Stimulated activated CD8-positive, alpha-beta memory T cell treated with anti-CD3 and anti-CD28 coated beads, Interleukin-12 subunit alpha, Interleukin-12 subunit beta, amount 100 ng/mL, for 1 hour (primary cell): ENCODE measurements around the gene CLIP2.
"Not testable (repeated sequence)": the region's sequence is repeated elsewhere in the genome, so short reads cannot be mapped to it uniquely, and the experiment has no call there.

Source experiments
- DNase-seq: peaks from one replicate; pipeline ENCODE4 v3.0.0-alpha.2; 2020; ENCODE audit warnings: low read depth

The CLIP2 gene

DNA sequence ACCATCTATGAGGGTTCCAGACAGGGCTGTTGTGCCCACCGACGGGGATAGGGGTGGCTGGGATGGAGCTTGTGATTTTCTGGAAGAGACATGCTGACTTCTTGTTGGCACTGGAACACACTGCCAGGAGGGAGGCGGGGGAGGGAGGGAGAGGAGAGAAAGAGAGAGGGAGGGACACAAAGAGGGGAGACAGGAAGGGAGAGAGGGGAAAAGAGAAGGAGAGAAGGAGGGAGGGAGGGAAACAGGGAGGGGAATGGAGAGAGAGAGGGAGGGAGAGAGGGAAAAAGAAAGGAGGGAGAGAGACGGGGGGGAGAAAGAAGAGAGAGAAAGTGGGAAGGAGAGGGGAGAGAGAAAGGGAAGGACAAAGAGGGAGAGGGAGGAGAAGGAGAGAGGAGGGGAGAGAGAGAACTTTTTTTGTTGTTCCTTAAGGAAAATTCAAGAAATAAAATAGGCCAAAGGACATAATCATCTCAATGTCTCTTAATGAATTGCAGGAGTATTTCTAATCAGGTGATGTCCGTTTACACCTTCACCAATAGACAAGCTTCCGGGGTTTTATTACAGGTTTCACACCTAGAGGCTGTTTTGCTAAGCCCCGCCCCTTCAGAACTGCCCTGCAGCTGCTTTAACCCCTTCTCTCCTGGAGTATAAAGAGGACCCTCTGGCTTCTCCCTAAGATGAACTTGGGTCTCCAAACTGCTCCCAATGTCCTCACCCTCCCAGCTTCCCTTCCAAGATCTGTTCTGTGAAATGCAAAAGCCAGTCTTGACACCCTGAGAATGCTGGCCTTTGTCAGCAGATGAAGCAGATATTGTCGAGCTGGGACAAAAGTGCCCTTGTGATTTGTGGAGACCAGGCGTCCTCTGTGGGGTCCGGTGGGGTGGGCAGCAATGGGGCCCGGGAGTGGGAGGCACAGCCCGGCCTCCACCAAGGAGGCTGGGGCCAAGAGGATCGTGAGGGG is 82.5 kb downstream of the CLIP2 start:
- no peak for DNase-seq

DNA sequence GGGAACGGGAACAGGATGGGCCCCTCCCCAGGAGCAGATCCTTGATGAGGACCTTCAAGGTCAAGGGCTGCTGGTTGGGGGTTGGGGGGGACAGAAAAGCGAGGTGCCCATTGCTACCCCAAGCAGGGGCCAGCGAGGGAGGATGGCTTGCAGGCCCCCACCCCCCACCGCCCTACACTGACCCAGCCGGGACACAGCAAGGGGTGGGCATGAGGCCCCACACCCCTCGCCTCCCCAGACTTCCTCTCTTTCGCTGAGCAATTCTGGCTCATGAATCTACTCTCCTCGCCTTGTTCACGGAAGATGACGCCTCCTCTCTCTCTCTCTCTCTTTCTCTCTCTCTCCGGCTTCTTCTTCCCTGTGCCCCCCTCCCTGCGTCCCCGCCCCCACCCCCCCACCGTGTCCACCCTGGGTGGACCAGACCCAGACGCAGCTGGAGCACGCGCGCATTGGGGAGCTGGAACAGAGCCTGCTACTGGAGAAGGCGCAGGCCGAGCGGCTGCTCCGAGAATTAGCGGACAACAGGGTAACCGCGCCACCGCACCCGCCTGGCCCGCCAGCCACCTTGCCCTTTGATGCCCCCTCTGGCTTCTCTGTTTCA is 83.4 kb downstream of the CLIP2 start:
- DNase-seq: no peak

DNA sequence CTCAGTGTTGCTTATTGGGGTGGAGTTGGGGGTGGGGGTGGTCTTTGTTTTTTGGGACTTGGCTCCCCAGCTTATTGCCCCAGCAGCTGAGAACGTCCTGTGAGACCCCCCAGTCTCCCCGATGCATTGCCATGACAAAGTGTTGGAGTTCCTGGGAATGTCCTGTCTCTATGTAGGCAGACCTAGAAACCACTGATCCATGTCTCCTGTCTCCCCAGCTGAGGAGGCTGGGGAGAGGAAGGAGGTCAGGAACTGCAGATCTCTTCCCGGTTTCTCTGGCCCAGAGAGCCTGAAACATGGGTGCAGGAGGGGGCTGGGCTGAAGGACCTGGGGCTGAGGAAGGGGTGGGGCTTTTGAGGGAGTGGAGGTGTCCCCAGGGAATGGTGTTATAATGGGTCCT is 84.3 kb downstream of the CLIP2 start:
- no peak for DNase-seq

DNA sequence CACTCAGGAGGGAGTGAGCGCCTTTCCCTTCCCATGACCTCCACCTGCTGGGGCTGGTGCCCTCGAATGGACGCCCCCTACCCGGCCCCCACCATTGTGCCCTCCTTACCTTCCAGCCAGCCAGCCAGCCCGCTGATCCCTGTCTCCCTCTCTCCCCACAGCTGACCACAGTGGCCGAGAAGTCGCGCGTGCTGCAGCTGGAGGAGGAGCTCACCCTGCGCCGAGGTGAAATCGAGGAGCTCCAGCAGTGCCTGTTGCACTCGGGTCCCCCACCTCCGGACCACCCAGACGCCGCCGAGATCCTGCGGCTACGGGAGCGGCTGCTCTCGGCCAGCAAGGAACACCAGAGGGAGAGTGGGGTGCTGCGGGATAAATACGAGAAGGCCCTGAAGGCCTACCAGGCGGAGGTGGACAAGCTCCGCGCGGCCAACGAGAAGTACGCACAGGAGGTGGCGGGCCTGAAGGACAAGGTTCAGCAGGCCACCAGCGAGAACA is 86.6 kb downstream of the CLIP2 start:
- no peak for DNase-seq

DNA sequence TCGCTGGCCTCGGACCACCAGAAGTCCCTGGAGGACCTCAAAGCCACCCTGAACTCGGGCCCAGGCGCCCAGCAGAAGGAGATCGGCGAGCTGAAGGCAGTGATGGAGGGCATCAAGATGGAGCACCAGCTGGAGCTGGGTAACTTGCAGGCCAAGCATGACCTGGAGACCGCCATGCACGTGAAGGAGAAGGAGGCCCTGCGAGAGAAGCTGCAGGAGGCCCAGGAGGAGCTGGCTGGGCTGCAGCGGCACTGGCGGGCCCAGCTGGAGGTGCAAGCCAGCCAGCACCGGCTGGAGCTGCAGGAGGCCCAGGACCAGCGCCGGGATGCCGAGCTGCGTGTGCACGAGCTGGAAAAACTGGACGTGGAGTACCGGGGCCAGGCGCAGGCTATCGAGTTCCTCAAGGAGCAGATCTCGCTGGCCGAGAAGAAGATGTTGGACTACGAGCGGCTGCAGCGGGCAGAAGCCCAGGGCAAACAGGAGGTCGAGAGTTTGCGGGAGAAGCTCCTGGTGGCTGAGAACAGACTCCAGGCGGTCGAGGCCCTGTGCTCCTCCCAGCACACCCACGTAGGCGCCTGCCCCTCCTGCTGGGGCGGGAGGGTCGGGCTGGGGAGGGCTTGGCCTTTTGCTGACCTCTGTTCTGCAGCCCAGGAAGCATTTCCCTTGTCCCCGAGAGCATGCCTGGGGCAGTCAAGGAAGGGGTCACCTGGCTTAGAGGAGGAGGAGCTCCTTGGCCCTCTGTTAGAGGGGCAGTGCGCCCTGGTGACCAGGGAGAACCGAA is 87.2 kb downstream of the CLIP2 start:
- no peak for DNase-seq

DNA sequence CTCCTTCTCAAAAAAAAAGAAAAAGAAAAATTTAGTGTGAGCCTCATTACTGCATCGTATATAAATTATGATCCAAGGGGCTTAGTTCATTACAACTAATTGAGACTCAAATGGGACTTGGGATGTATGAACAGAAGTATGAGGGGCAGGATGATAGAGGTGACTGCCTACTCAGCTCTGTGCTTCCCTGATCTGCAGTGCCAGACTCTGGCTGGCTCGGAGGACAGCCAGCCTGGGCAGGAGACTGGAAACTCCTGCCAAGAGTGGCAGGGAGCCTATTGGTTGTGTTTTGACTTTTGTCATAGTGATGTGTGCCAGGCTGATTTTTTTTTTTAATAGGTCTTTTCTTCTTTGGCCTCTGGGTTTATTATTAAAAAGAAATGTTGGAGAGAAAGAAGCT is 90.7 kb downstream of the CLIP2 start:
- no peak for DNase-seq

DNA sequence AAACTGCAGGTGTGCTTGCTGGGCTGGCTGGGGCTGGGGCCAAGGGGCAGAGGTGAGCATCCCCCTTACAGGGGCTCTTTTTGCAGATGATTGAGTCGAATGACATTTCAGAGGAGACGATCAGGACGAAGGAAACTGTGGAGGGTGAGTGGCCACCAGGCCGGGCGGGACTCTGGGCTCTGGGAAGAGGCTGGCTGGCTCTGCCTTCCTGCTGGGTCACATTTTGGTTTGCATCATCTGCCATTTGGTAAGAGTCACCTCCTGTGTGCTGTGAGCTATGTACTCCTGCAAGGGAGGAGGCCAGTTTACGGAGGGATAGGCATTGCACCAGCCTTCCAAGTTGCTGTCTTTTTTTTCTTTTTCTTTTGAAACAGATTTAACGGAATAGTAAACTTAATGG is 91.5 kb downstream of the CLIP2 start:
- no peak for DNase-seq

DNA sequence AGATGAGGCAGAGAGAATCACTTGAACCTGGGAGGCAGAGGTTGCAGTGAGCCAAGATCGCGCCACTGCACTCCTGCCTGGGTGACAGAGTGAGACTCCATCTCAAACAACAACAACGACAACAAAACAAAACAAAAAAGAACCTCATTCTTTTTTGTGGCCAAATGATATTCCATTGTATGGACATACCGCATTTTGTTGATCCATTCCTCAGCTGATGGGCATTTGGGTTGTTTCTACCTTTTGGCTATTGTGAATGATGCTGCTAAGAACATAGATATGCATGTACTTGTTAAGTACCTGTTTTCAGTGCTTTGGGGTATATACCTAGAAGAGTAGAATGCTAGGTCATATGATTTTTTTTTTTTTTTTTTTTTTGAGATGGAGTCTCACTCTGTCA is 94.9 kb downstream of the CLIP2 start:
- DNase-seq: not testable (repeated sequence)

DNA sequence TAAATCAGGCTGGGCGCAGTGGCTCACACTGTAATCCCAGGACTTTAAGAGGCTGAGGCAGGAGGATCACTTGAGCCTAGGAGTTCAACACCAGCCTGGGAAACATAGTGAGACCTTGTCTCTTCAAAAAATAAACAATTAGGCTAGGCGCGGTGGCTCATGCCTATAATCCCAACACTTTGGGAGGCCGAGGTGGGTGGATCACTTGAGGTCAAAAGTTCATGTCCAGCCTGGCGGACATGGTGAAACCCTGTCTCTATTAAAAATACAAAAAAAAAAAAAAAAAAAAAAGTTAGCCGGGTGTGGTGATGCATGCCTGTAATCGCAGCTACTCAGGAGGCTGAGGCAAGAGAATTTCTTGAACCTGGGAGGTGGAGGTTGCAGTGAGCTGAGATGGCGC is 95.6 kb downstream of the CLIP2 start:
- not testable (repeated sequence) for DNase-seq

DNA sequence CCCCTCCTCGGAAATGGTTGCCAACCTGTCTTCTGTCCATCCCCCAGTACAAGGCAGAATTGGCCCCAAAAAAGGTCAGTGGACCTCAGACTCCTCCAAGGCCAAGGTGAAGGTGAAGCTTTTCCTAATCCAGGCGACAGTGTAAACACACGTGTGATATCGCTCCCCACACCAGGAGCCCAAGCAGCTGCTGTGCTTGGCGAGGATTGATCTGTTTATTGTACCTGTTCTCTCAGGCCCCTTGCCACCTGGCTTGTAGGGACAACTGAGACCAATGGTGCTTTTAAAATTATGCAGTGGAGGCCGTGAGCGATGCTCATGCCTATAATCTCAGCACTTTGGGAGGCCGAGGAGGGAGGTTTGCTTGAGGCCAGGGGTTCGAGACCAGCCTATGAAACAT is 98.4 kb downstream of the CLIP2 start:
- no peak for DNase-seq

DNA sequence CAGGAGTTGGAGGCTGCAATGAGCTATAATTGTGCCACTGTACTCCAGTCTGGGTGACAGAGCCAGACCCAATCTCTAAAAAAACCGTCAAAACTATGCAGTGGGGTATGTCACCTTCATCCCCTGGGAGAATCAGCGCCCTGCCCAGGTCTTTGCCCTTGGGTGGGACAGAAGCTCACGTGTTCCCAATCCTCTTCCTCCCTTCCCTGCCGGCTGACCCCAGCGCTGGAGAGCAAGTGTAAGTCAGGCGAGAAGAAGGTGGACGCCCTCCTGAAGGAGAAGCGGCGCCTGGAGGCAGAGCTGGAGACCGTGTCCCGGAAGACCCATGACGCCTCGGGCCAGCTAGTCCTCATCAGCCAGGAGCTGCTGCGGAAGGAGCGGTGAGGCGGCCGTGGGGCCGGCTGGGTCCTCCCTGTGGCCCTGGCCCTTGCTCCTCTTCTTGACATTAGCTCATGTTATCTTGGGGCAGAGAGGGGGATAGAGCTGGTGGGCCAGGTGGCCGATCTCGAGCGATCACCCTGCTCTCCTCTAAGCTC is 99.7 kb downstream of the CLIP2 start:
- DNase-seq: no peak

DNA sequence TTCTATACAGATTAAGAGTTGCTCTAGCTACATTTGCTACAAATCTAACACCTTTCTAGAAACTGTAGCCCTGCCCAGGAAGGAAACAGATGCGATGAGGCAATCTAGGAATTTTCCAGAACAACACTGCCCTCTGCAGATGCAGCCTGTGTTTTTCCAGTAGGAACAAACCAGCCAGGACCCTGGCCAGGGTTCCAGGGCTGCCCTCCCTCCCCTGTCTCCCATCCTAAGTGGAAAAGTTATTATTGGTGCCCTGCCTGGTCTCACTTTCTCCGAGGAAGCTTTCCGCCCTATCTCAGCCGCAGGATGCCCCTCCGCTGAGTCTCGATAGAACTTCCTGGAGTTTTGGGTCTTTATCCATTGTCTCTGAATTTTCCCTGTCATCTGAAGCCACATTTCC is 104.5 kb downstream of the CLIP2 start:
- DNase-seq: not testable (repeated sequence)

DNA sequence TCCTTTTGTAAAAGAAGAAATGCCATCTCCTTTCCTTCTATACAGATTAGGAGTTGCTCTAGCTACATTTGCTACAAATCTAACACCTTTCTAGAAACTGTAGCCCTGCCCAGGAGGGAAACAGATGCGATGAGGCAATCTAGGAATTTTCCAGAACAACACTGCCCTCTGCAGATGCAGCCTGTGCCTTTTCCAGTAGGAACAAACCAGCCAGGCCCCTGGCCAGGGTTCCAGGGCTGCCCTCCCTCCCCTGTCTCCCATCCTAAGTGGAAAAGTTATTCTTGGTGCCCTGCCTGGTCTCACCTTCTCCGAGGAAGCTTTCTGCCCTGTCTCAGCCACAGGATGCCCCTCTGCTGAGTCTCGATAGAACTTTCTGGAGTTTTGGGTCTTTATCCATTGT is 105.4 kb downstream of the CLIP2 start:
- DNase-seq: not testable (repeated sequence)

DNA sequence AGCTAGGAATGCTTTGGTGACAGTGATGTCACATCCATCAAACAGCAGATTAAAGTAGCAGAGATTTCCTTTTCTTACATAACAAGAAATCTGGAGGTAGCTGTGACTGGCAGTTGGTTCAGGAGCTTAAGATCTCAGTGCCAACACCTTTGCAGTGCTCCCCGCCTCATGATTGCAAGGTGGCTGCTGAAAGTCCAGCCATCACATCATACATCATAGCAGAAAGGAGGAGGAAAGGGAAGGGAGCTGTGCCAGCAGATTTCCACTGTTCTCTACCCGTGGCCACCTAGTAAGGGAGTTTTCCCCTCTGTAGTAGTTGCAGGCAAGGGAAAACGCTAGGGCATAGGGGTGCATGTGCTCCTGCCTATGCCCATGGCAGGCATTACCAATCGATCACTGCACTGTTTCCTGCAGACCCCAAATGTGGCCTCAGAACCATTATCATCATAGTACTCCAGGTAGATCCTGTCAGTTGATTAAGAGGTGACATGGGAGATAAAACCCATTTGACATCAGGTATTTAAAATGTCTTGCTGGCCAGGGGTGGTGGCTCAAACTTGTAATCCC is 106.6 kb downstream of the CLIP2 start:
- DNase-seq: no peak

DNA sequence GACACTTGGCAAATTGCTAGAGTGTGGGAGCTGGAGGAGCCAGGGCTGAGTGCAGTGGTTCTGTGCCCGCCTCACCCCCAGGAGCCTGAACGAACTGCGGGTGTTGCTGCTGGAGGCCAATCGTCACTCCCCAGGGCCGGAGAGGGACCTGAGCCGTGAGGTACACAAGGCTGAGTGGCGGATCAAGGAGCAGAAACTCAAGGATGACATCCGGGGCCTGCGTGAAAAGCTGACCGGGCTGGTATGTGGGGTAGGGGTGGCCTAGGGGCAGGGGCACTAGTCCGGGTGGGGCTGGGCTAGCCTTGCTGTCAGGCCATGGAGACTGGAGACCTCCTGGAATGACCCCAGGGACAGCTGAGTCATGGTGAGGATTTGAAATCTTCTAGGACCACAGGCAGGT is 107.8 kb downstream of the CLIP2 start:
- no peak for DNase-seq

DNA sequence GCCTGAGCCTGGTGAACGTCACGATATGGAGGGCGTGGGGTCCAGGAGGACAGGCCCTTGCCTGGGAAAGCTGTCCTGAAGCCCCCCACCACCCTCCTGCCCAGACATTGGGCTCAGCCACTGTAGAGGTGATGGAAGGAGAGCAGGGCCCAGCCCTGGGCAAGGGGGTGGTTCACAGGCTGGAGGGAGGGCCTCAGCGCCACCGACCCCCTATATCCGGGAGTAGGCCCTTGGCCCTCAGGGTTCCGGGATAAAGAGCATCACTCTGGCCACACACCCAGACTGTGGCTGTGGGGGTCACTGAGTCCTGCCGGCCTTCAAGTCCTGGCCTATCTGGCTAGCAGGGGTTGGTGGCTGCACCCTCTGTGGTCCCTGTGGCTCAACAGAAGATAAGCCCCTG is 109.2 kb downstream of the CLIP2 start:
- DNase-seq: no peak

DNA sequence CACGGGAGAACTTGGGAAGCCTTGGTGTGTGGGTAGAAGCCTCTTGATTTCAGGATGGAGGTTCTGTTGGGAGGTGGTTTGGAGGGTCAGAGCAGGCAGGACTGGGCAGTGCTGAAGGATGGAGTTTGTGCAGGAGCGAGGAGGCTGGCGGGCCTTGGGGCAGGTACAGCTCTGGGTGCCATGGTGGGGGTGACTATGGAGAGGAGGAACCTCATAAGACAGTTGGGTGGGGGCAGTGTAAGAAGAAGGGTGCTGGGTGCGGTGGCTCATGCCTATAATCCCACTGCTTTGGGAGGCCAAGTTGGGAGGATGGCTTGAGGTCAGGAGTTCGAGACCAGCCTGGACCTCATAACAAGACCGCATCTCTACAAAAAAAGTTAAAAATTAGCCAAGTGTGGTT is 109.8 kb downstream of the CLIP2 start:
- no peak for DNase-seq

DNA sequence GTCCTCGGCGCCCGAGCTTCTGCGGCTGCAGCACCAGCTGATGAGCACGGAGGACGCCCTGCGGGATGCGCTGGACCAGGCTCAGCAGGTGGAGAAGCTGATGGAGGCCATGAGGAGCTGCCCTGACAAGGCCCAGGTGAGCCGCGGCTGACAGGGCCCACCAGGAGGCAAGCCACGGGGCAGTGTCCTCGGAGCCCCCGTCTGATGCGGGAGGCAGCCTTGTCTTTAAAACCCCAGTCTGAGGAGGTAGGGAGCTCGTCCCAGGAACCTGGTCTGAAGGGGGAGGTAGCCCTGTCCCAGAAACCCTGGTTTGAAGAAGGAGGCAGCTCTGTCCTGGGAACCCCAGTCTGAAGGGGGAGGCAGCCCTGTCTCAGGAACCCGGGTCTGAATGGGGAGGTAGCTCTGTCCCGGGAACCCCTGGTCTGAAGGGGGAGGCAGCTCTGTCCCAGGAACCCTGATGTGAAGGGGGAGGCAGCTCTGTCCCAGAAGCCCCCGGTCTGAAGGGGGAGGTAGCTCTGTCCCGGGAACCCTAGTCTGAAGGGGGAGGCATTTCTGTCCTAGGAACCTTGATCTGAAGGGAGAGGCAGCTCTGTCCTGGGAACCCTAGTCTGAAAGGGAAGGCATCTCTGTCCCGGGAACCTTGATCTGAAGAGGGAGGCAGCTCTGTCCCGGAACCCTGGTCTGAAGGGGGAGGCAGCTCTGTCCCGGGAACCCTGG is 111.4 kb downstream of the CLIP2 start:
- DNase-seq: no peak

DNA sequence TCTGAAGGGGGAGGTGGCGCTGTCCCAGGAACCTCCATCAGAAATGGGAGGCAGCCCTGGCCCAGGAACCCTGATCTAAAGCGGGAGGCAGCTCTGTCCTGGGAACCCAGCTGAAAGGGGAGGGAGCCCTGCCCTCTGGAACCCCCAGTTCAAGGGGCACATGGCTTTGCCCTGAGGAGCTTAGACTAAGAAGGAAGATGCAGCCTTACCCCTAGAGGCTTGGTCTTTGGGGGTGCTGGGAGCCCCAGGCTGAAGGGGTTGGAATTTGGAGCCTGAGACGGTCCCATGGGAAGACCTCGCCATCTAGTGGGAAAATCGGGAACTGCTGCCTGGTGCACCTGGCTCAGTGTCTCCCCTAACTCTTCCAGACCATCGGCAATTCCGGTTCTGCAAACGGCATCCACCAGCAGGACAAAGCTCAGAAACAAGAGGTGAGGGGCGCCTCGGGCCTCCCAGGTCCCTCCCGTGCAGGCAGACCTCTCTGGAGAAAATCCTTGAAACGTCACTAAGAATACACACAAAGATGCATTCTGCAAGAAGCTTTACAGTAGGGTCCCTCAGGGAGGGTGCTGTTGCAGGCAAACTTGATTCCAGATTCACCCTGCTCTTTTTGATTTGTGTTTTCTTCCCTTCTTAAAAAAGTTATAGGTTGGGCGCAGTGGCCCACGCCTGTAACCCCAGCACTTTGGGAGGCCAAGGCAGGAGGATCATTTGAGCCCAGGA is 112.1 kb downstream of the CLIP2 start:
- DNase-seq: peak; percentile 57

DNA sequence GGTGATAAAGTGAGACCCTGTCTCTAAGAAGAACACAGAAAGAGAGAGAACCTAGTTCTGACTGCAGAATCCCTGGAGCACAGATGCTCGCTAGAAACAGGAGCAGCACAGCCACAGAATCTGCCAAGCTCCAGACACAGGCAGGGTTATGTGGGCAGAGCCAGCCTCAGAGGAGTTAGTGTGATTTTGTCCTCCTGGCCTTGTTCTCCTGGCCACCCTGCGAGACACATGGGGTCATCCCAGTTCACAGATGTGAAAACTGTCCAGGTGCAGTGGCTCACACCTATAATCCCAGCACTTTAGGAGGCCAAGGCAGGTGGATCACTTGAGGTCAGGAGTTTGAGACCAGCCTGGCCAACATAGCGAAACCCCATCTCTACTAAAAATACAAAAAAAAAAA is 113.5 kb downstream of the CLIP2 start:
- DNase-seq: not testable (repeated sequence)
